Tibial nerve (tissue), 4 donors: ENCODE data around the gene MS4A1. TPM values are rescaled to one million over a fixed set of nuclear protein-coding genes. Genes with fewer than 3 reads are reported as not detected.
"Not testable (repeated sequence)": the region's sequence is repeated elsewhere in the genome, so short reads cannot be mapped to it uniquely, and the experiment has no call there.

ENCODE experiments used
- DNase-seq, 2 donors: peaks; one replicate each; pipeline ENCODE4 v3.0.0-alpha.2; 2019; ENCODE audit warnings: low spot score in 2 of 2
- H3K27ac ChIP-seq, 4 donors: fragments of 200-600 bp; sonication (generic) in 3 of 4; one replicate each; pipeline ENCODE4 v1.5.1; 2017 to 2019; ENCODE audit warnings: mild to moderate bottlenecking in 1 of 4
- H3K27me3 ChIP-seq, 2 donors: fragments of 200-600 bp; sonication (generic) in 1 of 2; one replicate each; pipeline versions ENCODE4 v1.5.1 to v1.6.0; 2017 to 2019
- H3K36me3 ChIP-seq, 3 donors: fragments of 200-600 bp; sonication (generic); one replicate each; pipeline ENCODE4 v1.5.1; 2018 to 2019
- H3K4me1 ChIP-seq, 4 donors: fragments of 200-600 bp; sonication (generic) in 3 of 4; one replicate each; pipeline ENCODE4 v1.5.1; 2017 to 2019
- H3K4me3 ChIP-seq, 4 donors: fragments of 200-600 bp; sonication (generic) in 3 of 4; one replicate each; pipeline ENCODE4 v1.5.1; 2017 to 2019; ENCODE audit warnings: mild to moderate bottlenecking in 1 of 4, moderate library complexity in 1 of 4
- H3K9me3 ChIP-seq, 4 donors: fragments of 200-600 bp; sonication (generic) in 3 of 4; one replicate each; pipeline ENCODE4 v1.5.1; 2017 to 2019
- CTCF ChIP-seq, 5 experiments: fragments of 200-600 bp in 3 of 5; fragments of 450-650 bp in 2 of 5; sonication (generic) in 3 of 5; IDR thresholded peaks; one replicate each; pipeline ENCODE4 v1.5.1; 2016 to 2019; ENCODE audit warnings: antibody characterized with exemption in 5 of 5, mild to moderate bottlenecking in 3 of 5, moderate library complexity in 2 of 5
- EP300 ChIP-seq, 2 donors: sonication (generic); formaldehyde crosslinking; IDR thresholded peaks; one replicate each; pipeline ENCODE4 v1.6.1; 2017; ENCODE audit warnings: antibody characterized with exemption in 2 of 2, mild to moderate bottlenecking in 1 of 2
- POLR2A ChIP-seq, 2 donors: fragments of 450-650 bp; IDR thresholded peaks; one replicate each; pipeline ENCODE4 v1.6.1; 2017; ENCODE audit warnings: antibody characterized with exemption in 2 of 2, mild to moderate bottlenecking in 2 of 2, moderate library complexity in 2 of 2
- WGBS, 2 donors: methylation state at CpG; one replicate each; pipeline ENCODE4 v1.1.5; 2018; 5-methylcytosine and 5-hydroxymethylcytosine counted together
- total RNA-seq, 4 donors: library from RNA; depleted of rRNA; stranded (reverse); fragments of >200 nt; gene quantifications; one replicate each; pipeline ENCODE4 v1.1.0, GENCODE V29; 2016

MS4A1 gene
- total RNA-seq, 4 donors from 2014 or later = 1.3 TPM; not detected in 3

- Histone ChIP-seq H3K27me3 (no peaks in the 10 kb centered on the region), H3K4me1 (peaks cover 0 to 4% (median 0%) of the 10 kb centered on the region in 4 donors), H3K9me3 (no peaks in the 10 kb centered on the region), H3K4me3 (no peak overlapping the region), H3K36me3 (no peaks in the 10 kb centered on the region), H3K27ac (peak overlapping the region in 1 of 4 donors; percentile 8)
- no peak for DNase-seq
- 49 to 60% methylated on average over 4 of the region's 4 CpGs for WGBS, 2 donors
- TF ChIP-seq POLR2A (IDR thresholded peaks at IDR 0.05) (no peak), EP300 (IDR thresholded peaks at IDR 0.05) (no peak), CTCF (IDR thresholded peaks at IDR 0.05) (no peak)
Observed at GRCh38 chr11:60498853-60499252, 43.2 kb downstream of the MS4A1 start.

GRCh38 chr11:60500276-60500910 is 44.7 kb downstream of the MS4A1 start:
- WGBS, 2 donors = 33 to 45% methylated on average over 3 of the region's 3 CpGs

GRCh38 chr11:60502221-60502775 is 46.7 kb downstream of the MS4A1 start:
- Histone ChIP-seq H3K36me3 (no peaks in the 10 kb centered on the region), H3K27me3 (no peaks in the 10 kb centered on the region), H3K4me3 (no peak overlapping the region), H3K9me3 (no peaks in the 10 kb centered on the region), H3K27ac (no peak overlapping the region), H3K4me1 (peaks cover 0 to 4% (median 0%) of the 10 kb centered on the region in 4 donors)
- WGBS, 2 donors = 67 to 68% methylated on average over 3 of the region's 3 CpGs
- TF ChIP-seq EP300 (IDR thresholded peaks at IDR 0.05) = no peak
- no peak for TF ChIP-seq CTCF (IDR thresholded peaks at IDR 0.05)
- no peak for TF ChIP-seq POLR2A (IDR thresholded peaks at IDR 0.05)
- no peak for DNase-seq

More at GRCh38 chr11:60500276-60500910, 44.7 kb downstream of the MS4A1 start:
- Histone ChIP-seq H3K27ac (no peak overlapping the region), H3K9me3 (no peaks in the 10 kb centered on the region), H3K36me3 (no peaks in the 10 kb centered on the region), H3K4me1 (peaks cover 0 to 4% (median 0%) of the 10 kb centered on the region in 4 donors), H3K4me3 (no peak overlapping the region), H3K27me3 (no peaks in the 10 kb centered on the region)
- no peak for TF ChIP-seq CTCF (IDR thresholded peaks at IDR 0.05)
- no peak for TF ChIP-seq POLR2A (IDR thresholded peaks at IDR 0.05)
- TF ChIP-seq EP300 (IDR thresholded peaks at IDR 0.05) = no peak
- DNase-seq = no peak

GRCh38 chr11:60504219-60504905 is 48.7 kb downstream of the MS4A1 start:
- H3K9me3 ChIP-seq = no peaks in the 10 kb centered on the region
- no peaks in the 10 kb centered on the region for H3K36me3 ChIP-seq
- H3K4me1 ChIP-seq = peaks cover 0 to 4% (median 0%) of the 10 kb centered on the region in 4 donors
- no peak for DNase-seq
- H3K27ac ChIP-seq = no peak overlapping the region
- H3K4me3 ChIP-seq = no peak overlapping the region
- no peaks in the 10 kb centered on the region for H3K27me3 ChIP-seq
- TF ChIP-seq EP300 (IDR thresholded peaks at IDR 0.05) (no peak), CTCF (IDR thresholded peaks at IDR 0.05) (no peak), POLR2A (IDR thresholded peaks at IDR 0.05) (no peak)
- whole genome bisulfite sequencing, 2 donors = 68 to 71% methylated on average over 3 of the region's 3 CpGs

GRCh38 chr11:60509609-60510008 is 54.0 kb downstream of the MS4A1 start:
- H3K4me3 ChIP-seq, H3K27me3 ChIP-seq, DNase-seq, H3K4me1 ChIP-seq, H3K9me3 ChIP-seq, H3K27ac ChIP-seq, H3K36me3 ChIP-seq: not testable (repeated sequence)
- WGBS, 2 donors = 77 to 81% methylated on average over 15 of the region's 15 CpGs

- WGBS, 2 donors = 89 to 100% methylated on average over 6 to 9 of the region's 28 CpGs
Observed at GRCh38 chr11:60510209-60510608, 54.6 kb downstream of the MS4A1 start.

More at GRCh38 chr11:60510209-60510608, 54.6 kb downstream of the MS4A1 start:
- H3K36me3 ChIP-seq, H3K4me1 ChIP-seq, H3K27me3 ChIP-seq, H3K4me3 ChIP-seq, DNase-seq, H3K9me3 ChIP-seq, H3K27ac ChIP-seq: not testable (repeated sequence)
